Memory B cell (primary cell): ENCODE results near the gene LMX1A.

ENCODE experiments used
- ATAC-seq: fragments of 150-1000 bp; cut with Tn5 transposase; 2 replicates; pipeline ENCODE4 v1.10.0; 2021; ENCODE audit warnings: low read depth, mild to moderate bottlenecking, moderate library complexity
- DNase-seq, 2 donors: peaks; one replicate each; pipeline ENCODE4 v3.0.0; 2022; ENCODE audit warnings: low spot score in 2 of 2
- H3K27ac Mint-ChIP-seq: one replicate; pipeline ENCODE4 v1.8.0; 2022; ENCODE audit warnings: mild to moderate bottlenecking, moderate library complexity, mixed read lengths
- H3K27me3 Mint-ChIP-seq: one replicate; pipeline ENCODE4 v1.8.0; 2022; ENCODE audit warnings: mixed read lengths
- H3K36me3 Mint-ChIP-seq: one replicate; pipeline ENCODE4 v1.8.0; 2022; ENCODE audit warnings: mild to moderate bottlenecking, mixed read lengths
- H3K4me1 Mint-ChIP-seq: one replicate; pipeline ENCODE4 v1.8.0; 2022; ENCODE audit warnings: mixed read lengths
- H3K4me3 Mint-ChIP-seq: one replicate; pipeline ENCODE4 v1.8.0; 2022; ENCODE audit warnings: mild to moderate bottlenecking, moderate library complexity, mixed read lengths
- H3K9me3 Mint-ChIP-seq: one replicate; pipeline ENCODE4 v1.8.0; 2022; ENCODE audit warnings: mixed read lengths

Gene LMX1A

DNA sequence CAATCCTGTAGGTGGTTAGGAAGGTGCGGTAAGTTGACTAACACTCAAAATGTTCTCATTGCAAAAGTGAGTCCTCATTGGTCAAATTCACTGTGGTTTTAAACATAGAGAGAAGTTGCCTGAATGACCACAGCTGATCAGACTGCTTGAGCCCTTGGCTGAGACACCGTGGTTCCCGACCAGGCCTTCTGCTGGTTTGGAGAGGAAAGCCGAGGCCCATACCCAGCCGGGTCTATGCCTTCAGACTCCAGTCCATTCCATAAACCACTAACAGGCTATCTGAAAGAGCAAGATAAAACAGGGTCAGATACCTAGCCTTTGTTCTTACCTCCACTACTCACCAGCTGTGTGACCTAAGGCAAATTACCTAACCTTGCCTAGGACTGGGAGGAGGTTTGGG is 133.9 kb downstream of the LMX1A start:
- no peak overlapping the region for H3K27ac Mint-ChIP-seq
- H3K9me3 Mint-ChIP-seq: peaks cover 2% of the 10 kb centered on the region
- H3K36me3 Mint-ChIP-seq: no peaks in the 10 kb centered on the region
- no peak overlapping the region for H3K4me3 Mint-ChIP-seq
- no peak for DNase-seq
- peaks cover 10% of the 10 kb centered on the region for H3K27me3 Mint-ChIP-seq
- no peak for ATAC-seq
- no peaks in the 10 kb centered on the region for H3K4me1 Mint-ChIP-seq

DNA sequence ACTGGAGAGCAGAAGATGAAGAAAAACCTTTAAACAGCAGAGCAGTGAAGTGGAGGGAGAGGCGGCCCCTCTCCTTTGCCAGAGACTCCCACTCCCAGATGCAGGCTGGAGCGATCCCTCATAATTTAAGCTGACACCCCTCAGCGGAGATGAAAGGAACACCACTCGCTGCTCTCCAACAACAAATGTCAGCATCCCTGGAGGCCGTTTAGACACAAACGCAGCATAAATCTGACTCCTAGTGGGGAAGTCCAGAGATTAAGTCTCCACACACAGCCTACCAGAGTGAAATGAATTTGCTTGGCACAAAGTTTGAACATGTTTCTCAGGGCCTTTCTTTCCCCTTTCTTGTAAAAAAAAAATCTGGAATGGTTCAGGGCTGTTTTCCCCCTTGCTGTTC is 137.8 kb downstream of the LMX1A start:
- DNase-seq (no peak), ATAC-seq (no peak)
- no peak overlapping the region for H3K4me3 Mint-ChIP-seq
- no peaks in the 10 kb centered on the region for H3K4me1 Mint-ChIP-seq
- H3K36me3 Mint-ChIP-seq: no peaks in the 10 kb centered on the region
- H3K9me3 Mint-ChIP-seq: no peaks in the 10 kb centered on the region
- no peak overlapping the region for H3K27ac Mint-ChIP-seq
- H3K27me3 Mint-ChIP-seq: peaks cover 8% of the 10 kb centered on the region

DNA sequence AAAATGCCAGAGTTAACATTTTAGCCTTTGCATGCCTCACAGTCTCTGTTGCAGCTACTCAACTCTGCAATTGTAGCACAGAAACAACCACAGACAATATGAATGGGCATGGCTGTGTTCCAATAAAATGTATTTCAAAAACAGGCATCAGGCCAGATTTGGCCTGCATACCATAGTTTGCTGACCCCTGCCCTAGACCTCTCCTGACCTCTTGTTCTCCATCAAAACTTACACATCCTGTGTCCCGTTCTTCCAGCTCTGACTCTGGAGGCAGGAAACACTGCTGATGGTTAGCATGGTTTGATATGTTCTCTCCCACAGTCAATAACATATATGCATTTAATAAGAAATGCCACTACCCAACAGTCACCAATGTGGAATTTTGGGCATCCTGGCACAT is 138.6 kb downstream of the LMX1A start:
- DNase-seq (no peak), ATAC-seq (no peak)
- H3K36me3 Mint-ChIP-seq: no peaks in the 10 kb centered on the region
- no peaks in the 10 kb centered on the region for H3K9me3 Mint-ChIP-seq
- no peak overlapping the region for H3K27ac Mint-ChIP-seq
- H3K27me3 Mint-ChIP-seq: peaks cover 8% of the 10 kb centered on the region
- no peak overlapping the region for H3K4me3 Mint-ChIP-seq
- H3K4me1 Mint-ChIP-seq: no peaks in the 10 kb centered on the region

DNA sequence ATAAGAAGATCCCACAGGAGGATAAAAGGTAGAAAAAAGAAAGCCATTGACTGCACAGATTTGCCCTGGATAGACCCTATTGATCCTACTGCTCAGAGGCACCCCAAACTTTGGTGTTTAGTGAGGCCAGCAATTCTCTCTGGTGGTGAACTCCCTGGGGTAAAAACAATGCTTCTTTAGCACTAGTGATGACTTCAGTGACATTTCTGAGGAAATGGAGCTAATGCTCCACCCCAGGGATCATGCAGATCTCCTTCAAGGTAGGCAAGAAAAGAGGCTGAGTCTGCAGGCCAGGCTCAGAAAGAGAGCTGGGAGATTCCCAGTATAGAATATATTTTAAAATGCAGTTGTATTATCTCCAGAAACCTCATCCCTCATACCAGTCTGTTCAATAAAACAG is 140.3 kb downstream of the LMX1A start:
- DNase-seq (no peak), ATAC-seq (no peak)
- no peaks in the 10 kb centered on the region for H3K36me3 Mint-ChIP-seq
- H3K4me3 Mint-ChIP-seq: no peak overlapping the region
- H3K9me3 Mint-ChIP-seq: no peaks in the 10 kb centered on the region
- no peak overlapping the region for H3K27ac Mint-ChIP-seq
- H3K4me1 Mint-ChIP-seq: no peaks in the 10 kb centered on the region
- peaks cover 8% of the 10 kb centered on the region for H3K27me3 Mint-ChIP-seq

DNA sequence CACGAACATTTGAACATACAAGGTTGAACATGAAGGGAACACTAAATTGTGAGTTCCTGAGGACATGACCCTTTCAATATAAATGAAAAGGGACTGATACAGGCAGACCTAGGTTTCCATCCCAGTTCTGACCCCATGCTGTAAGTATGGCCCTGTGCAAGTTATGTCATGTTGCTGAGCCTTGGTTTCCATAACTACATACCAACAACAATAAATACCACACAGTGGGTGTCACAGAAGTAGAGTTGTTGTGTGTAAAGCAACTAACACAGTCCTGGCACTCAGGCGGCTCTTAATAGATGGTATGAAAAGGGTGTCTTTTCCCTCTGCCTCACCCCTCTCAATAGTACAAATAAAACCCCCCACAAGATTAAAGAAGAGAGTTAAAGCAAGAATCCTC is 140.8 kb downstream of the LMX1A start:
- peaks cover 8% of the 10 kb centered on the region for H3K27me3 Mint-ChIP-seq
- ATAC-seq (no peak), DNase-seq (no peak)
- H3K4me3 Mint-ChIP-seq: no peak overlapping the region
- no peaks in the 10 kb centered on the region for H3K9me3 Mint-ChIP-seq
- no peaks in the 10 kb centered on the region for H3K4me1 Mint-ChIP-seq
- no peaks in the 10 kb centered on the region for H3K36me3 Mint-ChIP-seq
- H3K27ac Mint-ChIP-seq: no peak overlapping the region

DNA sequence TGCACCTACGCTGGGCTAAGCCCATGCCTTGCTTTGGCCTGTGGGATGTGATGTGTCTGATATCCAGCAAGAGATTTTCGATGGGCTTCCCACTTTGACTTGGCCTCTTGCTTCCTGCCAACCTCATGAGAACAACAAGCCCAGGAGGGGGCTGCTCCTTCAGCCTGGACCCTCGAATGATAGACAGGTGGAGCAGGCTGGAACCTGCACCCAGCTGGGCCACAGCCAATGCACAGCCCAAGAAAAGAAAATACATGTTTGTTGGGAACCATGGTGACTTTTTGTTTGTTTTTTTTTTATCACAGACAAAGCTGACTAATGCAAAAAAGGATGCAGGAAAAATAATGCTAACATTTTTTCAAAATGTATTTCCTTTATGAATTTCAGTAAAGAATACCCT is 144.3 kb downstream of the LMX1A start:
- DNase-seq (no peak), ATAC-seq (no peak)
- no peaks in the 10 kb centered on the region for H3K36me3 Mint-ChIP-seq
- H3K4me3 Mint-ChIP-seq: no peak overlapping the region
- H3K9me3 Mint-ChIP-seq: no peaks in the 10 kb centered on the region
- H3K4me1 Mint-ChIP-seq: no peaks in the 10 kb centered on the region
- peaks cover 2% of the 10 kb centered on the region for H3K27me3 Mint-ChIP-seq
- no peak overlapping the region for H3K27ac Mint-ChIP-seq

DNA sequence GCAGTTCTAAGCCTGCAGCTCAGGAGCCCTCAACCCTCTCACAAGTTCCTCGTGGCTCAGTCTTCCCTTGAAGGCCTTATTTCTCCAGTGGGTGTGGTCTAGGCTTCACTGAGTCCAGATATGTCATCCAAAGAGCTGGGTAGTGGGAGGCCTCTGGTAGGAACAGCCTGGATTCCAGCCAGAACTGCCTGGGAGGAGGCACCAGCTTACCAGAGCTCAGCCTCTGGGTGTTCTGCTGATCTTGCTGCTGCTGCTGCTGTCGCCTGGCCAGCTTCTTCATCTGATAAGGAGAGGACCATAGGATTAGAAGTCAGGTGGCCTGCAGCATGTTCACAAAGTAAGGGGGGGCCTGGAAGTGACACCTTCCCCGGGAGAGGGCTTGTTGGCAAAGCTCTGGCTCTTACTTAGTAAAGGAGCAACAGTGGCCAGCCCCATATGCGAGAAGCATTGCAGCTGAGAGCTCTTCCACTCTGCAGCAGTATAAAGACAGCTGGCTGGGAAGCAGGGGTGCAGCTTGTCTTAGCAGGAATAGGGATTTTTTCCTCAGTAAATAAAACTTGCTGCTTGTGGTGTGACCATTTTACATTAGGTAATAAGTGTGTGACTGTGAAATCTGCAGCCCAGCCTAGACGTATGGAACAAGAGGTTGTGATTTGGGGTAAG is 148.5 kb downstream of the LMX1A start:
- Mint-ChIP-seq H3K4me3 (no peak overlapping the region), H3K4me1 (no peaks in the 10 kb centered on the region), H3K9me3 (peaks cover 2% of the 10 kb centered on the region), H3K27ac (no peak overlapping the region), H3K36me3 (no peaks in the 10 kb centered on the region), H3K27me3 (peaks cover 2% of the 10 kb centered on the region)
- ATAC-seq (no peak), DNase-seq (no peak)

DNA sequence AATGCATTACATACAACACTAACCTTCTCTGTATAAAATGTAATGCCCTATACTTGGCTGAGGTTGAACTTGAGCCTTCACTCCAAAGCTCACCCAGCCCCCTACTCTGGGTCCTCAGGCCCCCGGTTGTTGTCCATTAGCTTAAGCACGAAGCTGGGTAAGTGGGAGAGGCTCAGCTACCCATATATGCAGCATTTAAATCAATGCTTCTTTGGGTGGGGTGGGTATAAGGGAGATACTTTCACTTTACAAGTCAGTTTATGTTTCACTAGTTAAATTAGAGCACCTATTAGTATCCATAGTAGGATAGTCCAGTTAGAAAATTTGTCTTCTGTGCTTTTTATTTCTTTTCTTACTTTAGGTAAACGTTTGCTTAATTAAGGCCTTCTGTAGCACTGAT is 151.4 kb downstream of the LMX1A start:
- Mint-ChIP-seq H3K27me3 (peaks cover 2% of the 10 kb centered on the region), H3K4me1 (no peaks in the 10 kb centered on the region), H3K9me3 (peaks cover 2% of the 10 kb centered on the region), H3K36me3 (no peaks in the 10 kb centered on the region), H3K4me3 (no peak overlapping the region), H3K27ac (no peak overlapping the region)
- no peak for DNase-seq
- no peak for ATAC-seq

DNA sequence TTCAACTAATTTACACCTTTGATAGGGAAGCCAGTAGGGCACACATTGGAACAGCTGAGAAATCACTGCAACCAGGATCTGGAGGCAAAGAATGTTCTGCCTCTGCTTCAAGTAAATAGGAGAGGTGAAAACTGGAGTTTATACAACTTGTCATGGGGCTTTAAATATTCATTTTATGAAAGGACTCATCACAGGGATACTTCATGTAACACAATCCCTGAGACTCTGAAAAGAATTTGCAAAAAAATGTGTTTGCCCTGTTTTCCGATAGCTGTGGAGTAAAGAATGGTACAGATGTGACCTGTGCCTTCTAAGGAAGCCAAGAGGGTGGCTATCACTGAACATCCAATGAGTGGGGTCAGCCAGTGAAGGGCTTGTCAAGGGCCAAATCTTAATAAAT is 152.0 kb downstream of the LMX1A start:
- ATAC-seq (no peak), DNase-seq (no peak)
- H3K27ac Mint-ChIP-seq: no peak overlapping the region

DNA sequence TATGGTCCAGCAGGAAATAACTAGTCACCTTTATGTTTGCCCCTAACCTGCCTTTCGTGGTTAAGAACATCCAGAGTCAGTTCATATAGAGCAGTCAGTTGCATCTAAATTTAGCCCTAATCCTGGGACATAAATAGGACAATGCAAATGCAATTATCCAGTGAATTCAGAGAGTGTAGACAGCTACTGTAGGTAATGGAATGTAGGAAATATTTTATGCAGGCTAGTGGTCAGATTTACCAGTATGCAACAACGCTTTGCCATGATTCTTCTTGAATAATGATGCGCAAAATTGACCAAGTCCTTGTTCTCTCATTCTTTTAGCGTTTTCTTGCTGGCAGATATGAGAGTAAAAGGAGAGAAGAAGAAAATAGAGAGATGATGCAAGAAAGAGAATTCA is 165.4 kb downstream of the LMX1A start:
- no peak for DNase-seq
- Mint-ChIP-seq H3K9me3 (peaks cover 2% of the 10 kb centered on the region), H3K4me3 (no peak overlapping the region), H3K27ac (no peak overlapping the region), H3K4me1 (no peaks in the 10 kb centered on the region), H3K27me3 (peaks cover 5% of the 10 kb centered on the region), H3K36me3 (no peaks in the 10 kb centered on the region)
- no peak for ATAC-seq

More for the DNA sequence above, 152.0 kb downstream of the LMX1A start:
- Mint-ChIP-seq H3K9me3 (peaks cover 2% of the 10 kb centered on the region), H3K4me3 (no peak overlapping the region), H3K4me1 (no peaks in the 10 kb centered on the region), H3K36me3 (no peaks in the 10 kb centered on the region), H3K27me3 (peaks cover 2% of the 10 kb centered on the region)

DNA sequence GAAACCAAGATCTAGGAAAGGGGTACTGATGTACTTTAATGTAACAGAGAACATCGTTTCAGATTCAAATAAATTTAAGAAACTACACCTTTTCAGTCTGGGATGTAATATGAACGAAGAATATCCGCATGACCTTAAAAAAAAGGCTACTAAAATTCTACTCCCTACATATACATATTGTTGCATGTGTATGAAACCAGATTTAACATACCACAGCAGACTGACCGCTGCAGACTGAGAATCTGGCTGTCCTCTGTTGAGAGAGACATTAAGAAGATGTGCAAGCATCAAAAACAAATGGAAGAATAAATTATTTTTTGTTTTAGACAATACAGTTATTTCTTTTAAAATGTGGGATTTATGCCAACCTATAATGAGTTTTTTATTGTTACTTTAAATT is 166.6 kb downstream of the LMX1A start:
- Mint-ChIP-seq H3K4me1 (no peaks in the 10 kb centered on the region), H3K9me3 (peaks cover 4% of the 10 kb centered on the region)
- DNase-seq: no peak

DNA sequence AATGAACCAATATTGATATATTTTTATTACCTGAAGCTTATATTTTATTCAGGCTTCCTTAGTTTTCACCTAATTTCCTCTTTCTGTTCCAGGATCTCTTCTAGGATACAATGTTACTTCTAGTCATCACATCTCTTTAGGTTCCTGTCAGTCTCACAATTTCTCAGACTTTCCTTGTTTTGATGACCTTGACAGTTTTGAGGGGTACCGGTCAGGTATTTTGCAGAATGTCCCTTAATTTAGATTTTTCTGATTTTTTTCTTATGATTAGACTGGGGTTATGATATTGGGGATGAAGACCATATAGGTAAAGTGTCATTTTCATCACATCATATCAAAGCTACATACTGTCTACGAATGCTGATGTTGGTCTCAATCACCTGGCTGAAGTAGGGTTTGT is 167.5 kb downstream of the LMX1A start:
- DNase-seq (no peak), ATAC-seq (no peak)
- Mint-ChIP-seq H3K4me1 (no peaks in the 10 kb centered on the region), H3K27me3 (peaks cover 4% of the 10 kb centered on the region), H3K9me3 (peaks cover 4% of the 10 kb centered on the region), H3K36me3 (no peaks in the 10 kb centered on the region), H3K4me3 (no peak overlapping the region), H3K27ac (no peak overlapping the region)

More for the DNA sequence above, 166.6 kb downstream of the LMX1A start:
- Mint-ChIP-seq H3K27ac (no peak overlapping the region), H3K36me3 (no peaks in the 10 kb centered on the region), H3K27me3 (peaks cover 4% of the 10 kb centered on the region), H3K4me3 (no peak overlapping the region)
- no peak for ATAC-seq

DNA sequence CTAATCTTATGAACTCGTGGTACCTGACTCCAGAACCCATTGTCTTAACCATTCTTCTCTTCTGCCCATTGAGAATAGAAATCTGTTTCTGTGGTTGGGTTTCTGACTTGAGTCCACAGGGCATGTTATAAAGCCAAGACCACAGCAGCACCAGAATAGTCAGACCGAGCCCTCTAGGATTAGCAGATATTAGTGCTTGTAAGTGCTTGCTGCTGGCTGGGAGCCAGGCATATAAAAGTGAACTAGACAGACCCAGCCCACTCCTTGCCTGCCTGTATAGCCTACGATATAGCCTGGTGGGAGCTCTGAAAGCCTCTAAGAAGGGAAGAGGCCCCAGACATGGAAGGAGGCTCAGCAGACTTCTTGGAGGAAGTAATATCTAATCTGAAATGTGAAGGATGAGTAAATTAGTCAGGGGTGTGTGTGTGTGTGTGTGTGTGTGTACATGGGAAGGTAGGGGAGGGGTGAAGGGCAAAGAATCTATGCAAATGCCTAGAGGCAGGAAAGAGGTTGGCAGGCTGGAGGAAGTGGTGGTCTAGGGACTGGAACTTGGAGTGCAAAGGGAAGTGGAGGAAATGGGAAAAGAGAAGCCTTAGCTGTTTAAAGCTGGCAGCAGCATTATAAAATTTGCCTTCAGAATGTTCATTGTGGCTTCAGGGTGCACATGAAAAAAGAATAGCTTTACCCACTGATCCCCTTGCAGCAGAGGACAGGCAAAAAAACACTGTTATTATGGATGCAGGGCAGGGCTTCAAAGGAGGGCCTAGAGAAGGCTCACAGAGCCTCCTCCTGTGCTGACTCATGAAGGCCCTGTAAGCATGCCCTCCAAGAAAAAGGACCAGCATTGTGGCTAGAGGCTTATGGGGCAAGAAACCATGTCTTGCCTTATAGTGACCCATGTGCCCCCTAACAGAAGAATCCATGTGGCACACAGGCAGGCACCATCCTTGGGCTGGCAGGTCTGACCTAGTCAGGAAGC is 169.2 kb downstream of the LMX1A start:
- H3K36me3 Mint-ChIP-seq: no peaks in the 10 kb centered on the region
- H3K4me3 Mint-ChIP-seq: no peak overlapping the region
- no peak overlapping the region for H3K27ac Mint-ChIP-seq
- DNase-seq (no peak), ATAC-seq (no peak)
- H3K4me1 Mint-ChIP-seq: no peaks in the 10 kb centered on the region
- peaks cover 4% of the 10 kb centered on the region for H3K27me3 Mint-ChIP-seq
- peaks cover 7% of the 10 kb centered on the region for H3K9me3 Mint-ChIP-seq

DNA sequence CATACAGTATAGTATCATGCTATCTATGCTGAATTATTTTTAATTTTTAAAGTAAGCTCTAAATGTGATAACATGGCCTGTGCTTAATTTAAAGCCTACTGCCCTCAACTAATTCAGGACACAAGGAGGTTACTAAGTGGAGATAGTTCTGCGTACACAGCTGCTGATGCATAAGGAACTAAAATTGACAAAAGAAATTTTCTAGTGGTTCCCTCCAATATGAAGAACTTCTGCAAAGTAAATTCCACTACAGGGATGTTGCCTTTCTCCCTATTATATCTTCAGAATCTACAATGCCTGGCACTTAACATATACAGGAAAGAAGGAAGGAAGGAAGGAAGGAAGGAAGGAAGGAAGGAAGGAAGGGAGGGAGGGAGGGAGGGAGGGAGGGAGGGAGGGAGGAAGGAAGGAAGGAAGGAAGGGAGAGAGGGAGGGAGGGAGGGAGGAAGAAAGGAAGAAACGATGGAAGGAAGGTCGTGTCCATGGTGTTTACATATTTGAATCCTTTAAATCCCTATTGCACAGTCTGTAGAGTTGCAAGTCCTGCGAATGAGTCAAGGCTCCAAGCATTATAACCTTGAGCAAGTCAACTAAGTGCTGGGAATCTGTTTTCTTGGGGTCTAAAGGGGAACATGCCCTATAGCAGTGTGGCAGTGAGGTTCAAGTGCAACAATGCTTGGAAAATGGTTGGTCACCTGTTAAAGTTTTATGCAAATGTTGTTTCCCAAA is 171.2 kb downstream of the LMX1A start:
- Mint-ChIP-seq H3K36me3 (no peaks in the 10 kb centered on the region), H3K27ac (no peak overlapping the region), H3K4me1 (no peaks in the 10 kb centered on the region), H3K9me3 (peaks cover 7% of the 10 kb centered on the region), H3K27me3 (no peaks in the 10 kb centered on the region), H3K4me3 (no peak overlapping the region)
- DNase-seq (no peak), ATAC-seq (no peak)
